Trophoblast cell (in vitro differentiated cells and primary cell): ENCODE results near the gene LMBRD2.

Source experiments
- DNase-seq, 2 donors: peaks; one replicate each; pipeline ENCODE4 v3.0.0-alpha.2; 2016
- H2AFZ ChIP-seq: 2 replicates; pipeline ENCODE4 v1.6.1; 2013; ENCODE audit warnings: low read length, moderate library complexity, mild to moderate bottlenecking; ENCODE audit not compliant: insufficient read depth, poor library complexity
- H2AK5ac ChIP-seq: 2 replicates; pipeline ENCODE4 v1.6.1; 2013; ENCODE audit warnings: mild to moderate bottlenecking, low read length
- H2BK120ac ChIP-seq: 2 replicates; pipeline ENCODE4 v1.6.1; 2013; ENCODE audit warnings: low read length, mild to moderate bottlenecking, moderate library complexity; ENCODE audit not compliant: insufficient read depth, poor library complexity
- H2BK12ac ChIP-seq: 2 replicates; pipeline ENCODE4 v1.6.1; 2013; ENCODE audit warnings: mild to moderate bottlenecking, low read length, moderate library complexity
- H2BK5ac ChIP-seq: 2 replicates; pipeline ENCODE4 v1.6.1; 2013; ENCODE audit warnings: low read length, low read depth, moderate library complexity, mild to moderate bottlenecking; ENCODE audit not compliant: poor library complexity
- H3K14ac ChIP-seq: 2 replicates; pipeline ENCODE4 v1.6.1; 2013; ENCODE audit warnings: mild to moderate bottlenecking, low read length
- H3K18ac ChIP-seq: 2 replicates; pipeline ENCODE4 v1.6.1; 2013; ENCODE audit warnings: mild to moderate bottlenecking, low read length
- H3K23ac ChIP-seq: 2 replicates; pipeline ENCODE4 v1.6.1; 2013; ENCODE audit warnings: low read length
- H3K27ac ChIP-seq: 2 replicates; pipeline ENCODE4 v1.5.1; 2013; ENCODE audit warnings: low read depth, mild to moderate bottlenecking, inconsistent platforms, low read length, moderate library complexity
- H3K27me3 ChIP-seq: 2 replicates; pipeline ENCODE4 v1.6.1; 2013; ENCODE audit warnings: inconsistent platforms, mild to moderate bottlenecking, low read length, moderate library complexity; ENCODE audit not compliant: insufficient read depth
- H3K36me3 ChIP-seq, 2 experiments: 1 replicate in 1 of 2; 2 replicates in 1 of 2; pipeline ENCODE4 v1.6.1; 2013; ENCODE audit warnings: low read length in 2 of 2, mild to moderate bottlenecking in 2 of 2, moderate library complexity in 1 of 2; ENCODE audit not compliant: insufficient read depth in 2 of 2, control insufficient read depth in 1 of 2
- H3K4ac ChIP-seq: 2 replicates; pipeline ENCODE4 v1.6.1; 2013; ENCODE audit warnings: low read depth, mild to moderate bottlenecking, low read length, moderate library complexity
- H3K4me1 ChIP-seq, 2 experiments: 1 replicate in 1 of 2; 2 replicates in 1 of 2; pipeline ENCODE4 v1.6.1; 2013; ENCODE audit warnings: low read length in 2 of 2, mild to moderate bottlenecking in 2 of 2, moderate library complexity in 1 of 2; ENCODE audit not compliant: insufficient read depth in 2 of 2, control insufficient read depth in 1 of 2
- H3K4me2 ChIP-seq: 2 replicates; pipeline ENCODE4 v1.6.1; 2013; ENCODE audit warnings: inconsistent platforms, mild to moderate bottlenecking, low read length, moderate library complexity
- H3K4me3 ChIP-seq: 2 replicates; pipeline ENCODE4 v1.5.1; 2013; ENCODE audit warnings: mild to moderate bottlenecking, low read depth, low read length, inconsistent platforms
- H3K79me1 ChIP-seq: one replicate; pipeline ENCODE4 v1.6.1; 2013; ENCODE audit warnings: low read length
- H3K79me2 ChIP-seq: 2 replicates; pipeline ENCODE4 v1.6.1; 2013; ENCODE audit warnings: low read length, mild to moderate bottlenecking; ENCODE audit not compliant: control insufficient read depth, insufficient read depth, poor library complexity
- H3K9ac ChIP-seq: 2 replicates; pipeline ENCODE4 v1.6.1; 2013; ENCODE audit warnings: mild to moderate bottlenecking, low read length
- H3K9me3 ChIP-seq: 2 replicates; pipeline ENCODE4 v1.6.1; 2013; ENCODE audit warnings: low read depth, mild to moderate bottlenecking, control low read depth, inconsistent platforms, low read length; ENCODE audit not compliant: insufficient read depth
- H4K12ac ChIP-seq: 2 replicates; pipeline ENCODE4 v1.6.1; 2013; ENCODE audit warnings: low read depth, mild to moderate bottlenecking, low read length, moderate library complexity
- H4K8ac ChIP-seq: 2 replicates; pipeline ENCODE4 v1.6.1; 2013; ENCODE audit warnings: low read depth, mild to moderate bottlenecking, low read length, moderate library complexity
- H4K91ac ChIP-seq: one replicate; pipeline ENCODE4 v1.6.1; 2013; ENCODE audit warnings: low read depth, mild to moderate bottlenecking, low read length, moderate library complexity
- WGBS: extraction: QIAGEN DNeasy Blood & Tissue Kit; methylation state at CpG from one replicate; pipeline ENCODE4 v1.1.7; 2013; ENCODE audit warnings: missing lambda C conversion rate; ENCODE audit not compliant: insufficient read length, insufficient coverage; ENCODE audit errors: extremely low coverage; 5-methylcytosine and 5-hydroxymethylcytosine counted together

Gene LMBRD2

GRCh38 chr5:36058776-36059175, 92.9 kb downstream of the LMBRD2 start:
- H3K9ac ChIP-seq: no peak overlapping the region
- H3K27me3 ChIP-seq: no peaks in the 10 kb centered on the region
- no peak overlapping the region for H3K27ac ChIP-seq
- H3K4me1 ChIP-seq: peaks cover 0 to 5% of the 10 kb centered on the region in 2 experiments
- H3K4ac ChIP-seq: no peak overlapping the region
- no peak overlapping the region for H2AK5ac ChIP-seq
- no peak overlapping the region for H4K8ac ChIP-seq
- no peak for DNase-seq
- no peak overlapping the region for H4K91ac ChIP-seq
- no peak overlapping the region for H3K14ac ChIP-seq
- H3K9me3 ChIP-seq: no peaks in the 10 kb centered on the region
- H3K4me3 ChIP-seq: no peak overlapping the region
- WGBS: no CpG with 5 or more reads among the region's 2 CpGs
- no peaks in the 10 kb centered on the region for H3K79me2 ChIP-seq
- H3K36me3 ChIP-seq: no peaks in the 10 kb centered on the region
- H2BK120ac ChIP-seq: no peak overlapping the region
- H3K79me1 ChIP-seq: no peaks in the 10 kb centered on the region
- H3K4me2 ChIP-seq: no peak overlapping the region
- no peak overlapping the region for H3K23ac ChIP-seq
- no peak overlapping the region for H2BK5ac ChIP-seq
- no peak overlapping the region for H4K12ac ChIP-seq
- H3K18ac ChIP-seq: no peak overlapping the region
- no peak overlapping the region for H2BK12ac ChIP-seq
- H2AFZ ChIP-seq: no peak overlapping the region

GRCh38 chr5:36057386-36057785, 94.3 kb downstream of the LMBRD2 start:
- Histone ChIP-seq H3K4ac (no peak overlapping the region), H4K91ac (no peak overlapping the region), H2BK120ac (no peak overlapping the region), H2AFZ (no peak overlapping the region), H4K8ac (no peak overlapping the region), H3K18ac (no peak overlapping the region), H3K79me1 (no peaks in the 10 kb centered on the region), H2BK12ac (no peak overlapping the region), H3K23ac (no peak overlapping the region), H3K9ac (no peak overlapping the region), H2AK5ac (no peak overlapping the region), H3K4me2 (no peak overlapping the region), H3K36me3 (no peaks in the 10 kb centered on the region), H4K12ac (no peak overlapping the region), H3K27ac (no peak overlapping the region), H3K9me3 (no peaks in the 10 kb centered on the region), H3K79me2 (no peaks in the 10 kb centered on the region), H3K4me3 (no peak overlapping the region), H2BK5ac (no peak overlapping the region), H3K27me3 (no peaks in the 10 kb centered on the region), H3K14ac (no peak overlapping the region), H3K4me1 (peaks cover 0 to 5% of the 10 kb centered on the region in 2 experiments)
- DNase-seq: no peak
- WGBS: no CpG with 5 or more reads among the region's 2 CpGs

- no peak overlapping the region for H3K4me2 ChIP-seq
- no peaks in the 10 kb centered on the region for H3K27me3 ChIP-seq
- H4K8ac ChIP-seq: no peak overlapping the region
- H3K23ac ChIP-seq: no peak overlapping the region
- no CpG with 5 or more reads among the region's 5 CpGs for WGBS
- no peak overlapping the region for H3K4ac ChIP-seq
- no peak overlapping the region for H2BK5ac ChIP-seq
- no peak overlapping the region for H2AFZ ChIP-seq
- H3K27ac ChIP-seq: no peak overlapping the region
- no peak overlapping the region for H2BK120ac ChIP-seq
- no peak overlapping the region for H4K12ac ChIP-seq
- no peak overlapping the region for H2BK12ac ChIP-seq
- DNase-seq: no peak
- no peaks in the 10 kb centered on the region for H3K79me1 ChIP-seq
- H3K4me3 ChIP-seq: no peak overlapping the region
- no peaks in the 10 kb centered on the region for H3K36me3 ChIP-seq
- H3K14ac ChIP-seq: no peak overlapping the region
- no peak overlapping the region for H4K91ac ChIP-seq
- H3K79me2 ChIP-seq: no peaks in the 10 kb centered on the region
- no peak overlapping the region for H2AK5ac ChIP-seq
- peaks cover 0 to 5% of the 10 kb centered on the region in 2 experiments for H3K4me1 ChIP-seq
- H3K9me3 ChIP-seq: no peaks in the 10 kb centered on the region
- H3K9ac ChIP-seq: no peak overlapping the region
- no peak overlapping the region for H3K18ac ChIP-seq
Measured at GRCh38 chr5:36056422-36056821, 95.3 kb downstream of the LMBRD2 start.

- no CpG with 5 or more reads among the region's 5 CpGs for WGBS
- Histone ChIP-seq H2BK120ac (no peak overlapping the region), H3K4me1 (peaks cover 0 to 5% of the 10 kb centered on the region in 2 experiments)
Measured at GRCh38 chr5:36055984-36056383, 95.7 kb downstream of the LMBRD2 start.

More at GRCh38 chr5:36055984-36056383, 95.7 kb downstream of the LMBRD2 start:
- Histone ChIP-seq H2BK12ac (no peak overlapping the region), H3K23ac (no peak overlapping the region), H2BK5ac (no peak overlapping the region), H4K91ac (no peak overlapping the region), H3K79me2 (no peaks in the 10 kb centered on the region), H3K14ac (no peak overlapping the region), H3K27me3 (no peaks in the 10 kb centered on the region), H3K9me3 (no peaks in the 10 kb centered on the region), H3K9ac (no peak overlapping the region), H3K4me2 (no peak overlapping the region), H3K79me1 (no peaks in the 10 kb centered on the region), H3K18ac (no peak overlapping the region), H2AFZ (no peak overlapping the region), H3K36me3 (no peaks in the 10 kb centered on the region), H3K27ac (no peak overlapping the region), H2AK5ac (no peak overlapping the region), H4K12ac (no peak overlapping the region), H4K8ac (no peak overlapping the region), H3K4me3 (no peak overlapping the region), H3K4ac (no peak overlapping the region)
- no peak for DNase-seq
